ENCODE results near the gene RERGL. TPM values are rescaled to one million over a fixed set of nuclear protein-coding genes. Genes with fewer than 3 reads are reported as not detected.

RERGL gene
- total RNA-seq, 1 donor: not detected

GRCh38 chr12:18103624-18104023, 13.6 kb upstream of the RERGL start:
- Histone ChIP-seq H3K79me2 (ENCODE audit: insufficient read depth, low read length) (no peaks in the 10 kb centered on the region), H3K36me3 (ENCODE audit: insufficient read depth, low read length) (no peaks in the 10 kb centered on the region), H2AFZ (ENCODE audit: low read length) (no peak overlapping the region), H3K4me1 (ENCODE audit: insufficient read depth, low read length) (no peaks in the 10 kb centered on the region), H3K4me2 (ENCODE audit: insufficient read depth, low read length) (no peak overlapping the region), H3K9me3 (ENCODE audit: low read depth, low read length) (no peaks in the 10 kb centered on the region), H3K27ac (ENCODE audit: low read depth, low read length) (no peak overlapping the region), H3K4me3 (ENCODE audit: insufficient read depth, low read length) (no peak overlapping the region), H3K27me3 (ENCODE audit: insufficient read depth, low read length) (no peaks in the 10 kb centered on the region), H4K20me1 (ENCODE audit: insufficient read depth, low read length) (no peaks in the 10 kb centered on the region)
- TF ChIP-seq, protein P1, sequence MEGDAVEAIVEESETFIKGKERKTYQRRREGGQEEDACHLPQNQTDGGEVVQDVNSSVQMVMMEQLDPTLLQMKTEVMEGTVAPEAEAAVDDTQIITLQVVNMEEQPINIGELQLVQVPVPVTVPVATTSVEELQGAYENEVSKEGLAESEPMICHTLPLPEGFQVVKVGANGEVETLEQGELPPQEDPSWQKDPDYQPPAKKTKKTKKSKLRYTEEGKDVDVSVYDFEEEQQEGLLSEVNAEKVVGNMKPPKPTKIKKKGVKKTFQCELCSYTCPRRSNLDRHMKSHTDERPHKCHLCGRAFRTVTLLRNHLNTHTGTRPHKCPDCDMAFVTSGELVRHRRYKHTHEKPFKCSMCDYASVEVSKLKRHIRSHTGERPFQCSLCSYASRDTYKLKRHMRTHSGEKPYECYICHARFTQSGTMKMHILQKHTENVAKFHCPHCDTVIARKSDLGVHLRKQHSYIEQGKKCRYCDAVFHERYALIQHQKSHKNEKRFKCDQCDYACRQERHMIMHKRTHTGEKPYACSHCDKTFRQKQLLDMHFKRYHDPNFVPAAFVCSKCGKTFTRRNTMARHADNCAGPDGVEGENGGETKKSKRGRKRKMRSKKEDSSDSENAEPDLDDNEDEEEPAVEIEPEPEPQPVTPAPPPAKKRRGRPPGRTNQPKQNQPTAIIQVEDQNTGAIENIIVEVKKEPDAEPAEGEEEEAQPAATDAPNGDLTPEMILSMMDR (IDR thresholded peaks at IDR 0.05; ENCODE audit: extremely low read depth, low read depth, low read length): no peak
- DNase-seq (ENCODE audit: insufficient read length, low spot score, missing footprints): no peak

DNA sequence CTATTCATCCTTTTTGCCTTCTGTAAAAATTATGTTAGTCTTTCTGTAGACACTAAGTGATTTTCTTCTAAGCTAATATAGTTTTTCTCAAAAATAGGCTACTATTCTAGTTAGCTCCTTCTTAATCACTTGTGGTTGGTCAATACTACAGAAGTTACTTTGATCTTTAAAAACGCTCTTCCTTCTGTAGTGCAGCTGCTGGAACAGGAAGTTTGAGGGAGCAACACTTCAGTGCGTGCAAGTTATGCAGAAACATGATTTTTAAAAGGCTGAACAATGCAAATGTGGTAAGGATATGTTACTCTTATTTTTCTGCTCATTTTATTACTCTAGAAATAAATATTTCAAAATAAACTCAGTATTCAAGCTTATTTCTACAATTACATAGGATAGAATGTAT, 11.1 kb upstream of the RERGL start:
- TF ChIP-seq, protein P1 (IDR thresholded peaks at IDR 0.05; ENCODE audit: extremely low read depth, low read depth, low read length): no peak
- H3K27me3 ChIP-seq (ENCODE audit: insufficient read depth, low read length): no peaks in the 10 kb centered on the region
- peaks cover 5% of the 10 kb centered on the region for H3K9me3 ChIP-seq (ENCODE audit: low read depth, low read length)
- no peaks in the 10 kb centered on the region for H4K20me1 ChIP-seq (ENCODE audit: insufficient read depth, low read length)
- H3K4me2 ChIP-seq (ENCODE audit: insufficient read depth, low read length): no peak overlapping the region
- H3K36me3 ChIP-seq (ENCODE audit: insufficient read depth, low read length): no peaks in the 10 kb centered on the region
- no peaks in the 10 kb centered on the region for H3K4me1 ChIP-seq (ENCODE audit: insufficient read depth, low read length)
- no peak overlapping the region for H3K4me3 ChIP-seq (ENCODE audit: insufficient read depth, low read length)
- no peak overlapping the region for H2AFZ ChIP-seq (ENCODE audit: low read length)
- no peak for DNase-seq (ENCODE audit: insufficient read length, low spot score, missing footprints)
- no peaks in the 10 kb centered on the region for H3K79me2 ChIP-seq (ENCODE audit: insufficient read depth, low read length)
- H3K27ac ChIP-seq (ENCODE audit: low read depth, low read length): no peak overlapping the region

GRCh38 chr12:18084080-18084479, 5.9 kb downstream of the RERGL start:
- no peak overlapping the region for H3K27ac ChIP-seq (ENCODE audit: low read depth, low read length)
- H4K20me1 ChIP-seq (ENCODE audit: insufficient read depth, low read length): no peaks in the 10 kb centered on the region
- no peaks in the 10 kb centered on the region for H3K9me3 ChIP-seq (ENCODE audit: low read depth, low read length)
- no peaks in the 10 kb centered on the region for H3K36me3 ChIP-seq (ENCODE audit: insufficient read depth, low read length)
- TF ChIP-seq, protein P1 (IDR thresholded peaks at IDR 0.05; ENCODE audit: extremely low read depth, low read depth, low read length): no peak
- no peak overlapping the region for H3K4me3 ChIP-seq (ENCODE audit: insufficient read depth, low read length)
- H3K79me2 ChIP-seq (ENCODE audit: insufficient read depth, low read length): no peaks in the 10 kb centered on the region
- DNase-seq (ENCODE audit: insufficient read length, low spot score, missing footprints): no peak
- H3K27me3 ChIP-seq (ENCODE audit: insufficient read depth, low read length): no peaks in the 10 kb centered on the region
- H3K4me1 ChIP-seq (ENCODE audit: insufficient read depth, low read length): no peaks in the 10 kb centered on the region
- H3K4me2 ChIP-seq (ENCODE audit: insufficient read depth, low read length): no peak overlapping the region
- no peak overlapping the region for H2AFZ ChIP-seq (ENCODE audit: low read length)

DNA sequence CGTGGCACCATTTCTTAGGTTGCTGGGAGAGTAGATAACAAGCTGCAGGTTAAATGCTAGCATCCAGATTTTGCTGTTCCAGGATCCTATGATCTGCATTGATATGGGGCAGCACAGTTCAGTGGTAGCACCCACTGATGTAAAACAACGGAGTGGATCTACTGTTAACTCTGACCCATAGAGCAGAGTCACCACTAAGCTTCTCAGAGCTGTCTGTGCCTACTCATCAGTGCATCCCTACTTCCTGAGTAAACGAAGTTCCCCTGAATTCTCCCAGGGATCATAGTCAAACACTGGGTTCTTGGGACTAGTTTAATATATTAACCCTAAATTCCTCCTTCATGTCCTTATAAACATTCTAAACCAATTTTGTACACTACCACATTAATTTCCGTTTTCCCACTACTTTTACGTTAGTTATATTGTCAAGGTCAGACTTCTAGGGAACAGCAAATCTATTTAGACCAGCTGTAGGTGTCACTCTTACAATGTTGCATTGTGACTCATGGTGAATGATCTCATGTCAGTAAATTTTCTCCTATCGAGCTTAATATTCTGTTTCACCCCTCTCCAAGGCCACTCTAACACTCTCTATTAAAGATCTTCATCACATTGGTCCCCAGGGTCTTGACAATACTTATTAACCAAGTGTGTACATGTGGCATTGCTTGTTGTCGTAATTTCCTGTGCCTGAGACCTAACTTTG, 10.3 kb downstream of the RERGL start:
- no peak overlapping the region for H2AFZ ChIP-seq (ENCODE audit: low read length)
- no peaks in the 10 kb centered on the region for H3K27me3 ChIP-seq (ENCODE audit: insufficient read depth, low read length)

More for the DNA sequence above, 10.3 kb downstream of the RERGL start:
- H3K36me3 ChIP-seq (ENCODE audit: insufficient read depth, low read length): no peaks in the 10 kb centered on the region
- no peaks in the 10 kb centered on the region for H4K20me1 ChIP-seq (ENCODE audit: insufficient read depth, low read length)
- H3K4me1 ChIP-seq (ENCODE audit: insufficient read depth, low read length): no peaks in the 10 kb centered on the region
- no peaks in the 10 kb centered on the region for H3K9me3 ChIP-seq (ENCODE audit: low read depth, low read length)
- no peak for DNase-seq (ENCODE audit: insufficient read length, low spot score, missing footprints)
- TF ChIP-seq, protein P1 (IDR thresholded peaks at IDR 0.05; ENCODE audit: extremely low read depth, low read depth, low read length): no peak
- no peak overlapping the region for H3K4me3 ChIP-seq (ENCODE audit: insufficient read depth, low read length)
- no peak overlapping the region for H3K27ac ChIP-seq (ENCODE audit: low read depth, low read length)
- no peak overlapping the region for H3K4me2 ChIP-seq (ENCODE audit: insufficient read depth, low read length)
- no peaks in the 10 kb centered on the region for H3K79me2 ChIP-seq (ENCODE audit: insufficient read depth, low read length)

Data from osteoblast (primary cell).